GM12878 (cell line): ENCODE results near the gene GNAO1. TPM values are rescaled to one million over a fixed set of nuclear protein-coding genes. Genes with fewer than 3 reads are reported as not detected.

ENCODE experiments used
- ATF3 ChIP-seq: IDR thresholded peaks from 2 replicates; pipeline ENCODE4 v1.6.1; 2011; ENCODE audit warnings: low read depth, mild to moderate bottlenecking, low read length, moderate library complexity, borderline replicate concordance; ENCODE audit errors: extremely low read depth
- NR2C2 ChIP-seq: IDR thresholded peaks from 2 replicates; pipeline ENCODE4 v1.6.1; 2011; ENCODE audit warnings: borderline replicate concordance, low read depth; ENCODE audit not compliant: control insufficient read depth, insufficient read length
- POLR2AphosphoS2 ChIP-seq: IDR thresholded peaks from 2 replicates; pipeline ENCODE4 v1.6.1; 2011; ENCODE audit warnings: low read depth, mild to moderate bottlenecking, low read length, improper control_type of control experiment, moderate library complexity
- RELB ChIP-seq: fragments of 450-650 bp; IDR thresholded peaks from 2 replicates; pipeline ENCODE4 v1.6.1; 2017; ENCODE audit warnings: low read depth, mild to moderate bottlenecking, moderate library complexity
- polyA plus RNA-seq, 11 experiments: library from polyadenylated mRNA; depleted of rRNA in 4 of 11; unstranded in 6 of 11; stranded (reverse) in 5 of 11; fragments of >200 nt; fragmentation: Nextera tagmentation in 4 of 11; fragmentation: Illumina TruSeq in 1 of 11; extraction: Ambion mirVana in 4 of 11; extraction: Trizol in 1 of 11; gene quantifications; 1 replicate in 1 of 11; 2 replicates in 10 of 11; pipeline versions ENCODE4 v1.2.1 to v1.2.3, GENCODE V29; 2011 to 2016; ENCODE audit warnings: inconsistent platforms in 2 of 11, missing spikeins in 2 of 11, low read depth in 1 of 11
- total RNA-seq, 4 experiments: library from RNA; depleted of rRNA in 3 of 4; stranded (reverse); fragments of >200 nt in 3 of 4; fragmentation: Illumina TruSeq in 1 of 4; extraction: Trizol in 1 of 4; gene quantifications; 2 replicates each; pipeline versions ENCODE4 v1.2.1 to v1.2.3, GENCODE V29; 2013 to 2021
- TF ChIP-seq, protein P1 (sequence below): fragments of 450-650 bp; formaldehyde crosslinking; IDR thresholded peaks from 2 replicates; pipeline ENCODE4 v1.4.0; 2020; ENCODE audit warnings: mild to moderate bottlenecking, moderate library complexity
- TF ChIP-seq, protein P2 (sequence below): fragments of 450-650 bp; formaldehyde crosslinking; IDR thresholded peaks from 2 replicates; pipeline ENCODE4 v1.5.0; 2022; ENCODE audit warnings: mild to moderate bottlenecking, missing genetic modification characterization

GNAO1 gene
- total and polyA plus RNA-seq, 10 of the 15 experiments (the other 5 are each of a cell fraction or from before 2014, with no cell fraction given): 0.05 to 0.28 (median 0.14) TPM; not detected in 6

- TF ChIP-seq, protein P1, sequence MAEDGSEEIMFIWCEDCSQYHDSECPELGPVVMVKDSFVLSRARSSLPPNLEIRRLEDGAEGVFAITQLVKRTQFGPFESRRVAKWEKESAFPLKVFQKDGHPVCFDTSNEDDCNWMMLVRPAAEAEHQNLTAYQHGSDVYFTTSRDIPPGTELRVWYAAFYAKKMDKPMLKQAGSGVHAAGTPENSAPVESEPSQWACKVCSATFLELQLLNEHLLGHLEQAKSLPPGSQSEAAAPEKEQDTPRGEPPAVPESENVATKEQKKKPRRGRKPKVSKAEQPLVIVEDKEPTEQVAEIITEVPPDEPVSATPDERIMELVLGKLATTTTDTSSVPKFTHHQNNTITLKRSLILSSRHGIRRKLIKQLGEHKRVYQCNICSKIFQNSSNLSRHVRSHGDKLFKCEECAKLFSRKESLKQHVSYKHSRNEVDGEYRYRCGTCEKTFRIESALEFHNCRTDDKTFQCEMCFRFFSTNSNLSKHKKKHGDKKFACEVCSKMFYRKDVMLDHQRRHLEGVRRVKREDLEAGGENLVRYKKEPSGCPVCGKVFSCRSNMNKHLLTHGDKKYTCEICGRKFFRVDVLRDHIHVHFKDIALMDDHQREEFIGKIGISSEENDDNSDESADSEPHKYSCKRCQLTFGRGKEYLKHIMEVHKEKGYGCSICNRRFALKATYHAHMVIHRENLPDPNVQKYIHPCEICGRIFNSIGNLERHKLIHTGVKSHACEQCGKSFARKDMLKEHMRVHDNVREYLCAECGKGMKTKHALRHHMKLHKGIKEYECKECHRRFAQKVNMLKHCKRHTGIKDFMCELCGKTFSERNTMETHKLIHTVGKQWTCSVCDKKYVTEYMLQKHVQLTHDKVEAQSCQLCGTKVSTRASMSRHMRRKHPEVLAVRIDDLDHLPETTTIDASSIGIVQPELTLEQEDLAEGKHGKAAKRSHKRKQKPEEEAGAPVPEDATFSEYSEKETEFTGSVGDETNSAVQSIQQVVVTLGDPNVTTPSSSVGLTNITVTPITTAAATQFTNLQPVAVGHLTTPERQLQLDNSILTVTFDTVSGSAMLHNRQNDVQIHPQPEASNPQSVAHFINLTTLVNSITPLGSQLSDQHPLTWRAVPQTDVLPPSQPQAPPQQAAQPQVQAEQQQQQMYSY: no peak
- TF ChIP-seq, protein P2, sequence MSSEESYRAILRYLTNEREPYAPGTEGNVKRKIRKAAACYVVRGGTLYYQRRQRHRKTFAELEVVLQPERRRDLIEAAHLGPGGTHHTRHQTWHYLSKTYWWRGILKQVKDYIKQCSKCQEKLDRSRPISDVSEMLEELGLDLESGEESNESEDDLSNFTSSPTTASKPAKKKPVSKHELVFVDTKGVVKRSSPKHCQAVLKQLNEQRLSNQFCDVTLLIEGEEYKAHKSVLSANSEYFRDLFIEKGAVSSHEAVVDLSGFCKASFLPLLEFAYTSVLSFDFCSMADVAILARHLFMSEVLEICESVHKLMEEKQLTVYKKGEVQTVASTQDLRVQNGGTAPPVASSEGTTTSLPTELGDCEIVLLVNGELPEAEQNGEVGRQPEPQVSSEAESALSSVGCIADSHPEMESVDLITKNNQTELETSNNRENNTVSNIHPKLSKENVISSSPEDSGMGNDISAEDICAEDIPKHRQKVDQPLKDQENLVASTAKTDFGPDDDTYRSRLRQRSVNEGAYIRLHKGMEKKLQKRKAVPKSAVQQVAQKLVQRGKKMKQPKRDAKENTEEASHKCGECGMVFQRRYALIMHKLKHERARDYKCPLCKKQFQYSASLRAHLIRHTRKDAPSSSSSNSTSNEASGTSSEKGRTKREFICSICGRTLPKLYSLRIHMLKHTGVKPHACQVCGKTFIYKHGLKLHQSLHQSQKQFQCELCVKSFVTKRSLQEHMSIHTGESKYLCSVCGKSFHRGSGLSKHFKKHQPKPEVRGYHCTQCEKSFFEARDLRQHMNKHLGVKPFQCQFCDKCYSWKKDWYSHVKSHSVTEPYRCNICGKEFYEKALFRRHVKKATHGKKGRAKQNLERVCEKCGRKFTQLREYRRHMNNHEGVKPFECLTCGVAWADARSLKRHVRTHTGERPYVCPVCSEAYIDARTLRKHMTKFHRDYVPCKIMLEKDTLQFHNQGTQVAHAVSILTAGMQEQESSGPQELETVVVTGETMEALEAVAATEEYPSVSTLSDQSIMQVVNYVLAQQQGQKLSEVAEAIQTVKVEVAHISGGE: no peak
- TF ChIP-seq RELB: no peak
- no peak for TF ChIP-seq ATF3
- TF ChIP-seq POLR2AphosphoS2: no peak
- no peak for TF ChIP-seq NR2C2
Observed at GRCh38 chr16:56252835-56253234, 61.5 kb downstream of the GNAO1 start (continued).
